ENCODE measurements around the gene TOMM70. TPM values are rescaled to one million over a fixed set of nuclear protein-coding genes. Genes with fewer than 3 reads are reported as not detected.
"Not testable (repeated sequence)": the region's sequence is repeated elsewhere in the genome, so short reads cannot be mapped to it uniquely, and the experiment has no call there.

TOMM70 gene
- 10 to 100 TPM; 32.9 to 35.4 TPM for total RNA-seq
- 43.3 TPM for polyA plus RNA-seq (ENCODE audit: insufficient read depth, low read depth, low replicate concordance)
- long read RNA-seq, donor 1, full-length matches to known transcripts, result 13 of 25 reads
- long read RNA-seq, donor 1, partial matches to known transcripts, result 12 of 25 reads
- long read RNA-seq, donor 1, other reads (novel, unspliced or antisense), result 0 of 25 reads
- long read RNA-seq, donor 2, full-length matches to known transcripts, result 5 of 13 reads
- long read RNA-seq, donor 2, partial matches to known transcripts, result 8 of 13 reads
- long read RNA-seq, donor 2, other reads (novel, unspliced or antisense), result 0 of 13 reads

DNA sequence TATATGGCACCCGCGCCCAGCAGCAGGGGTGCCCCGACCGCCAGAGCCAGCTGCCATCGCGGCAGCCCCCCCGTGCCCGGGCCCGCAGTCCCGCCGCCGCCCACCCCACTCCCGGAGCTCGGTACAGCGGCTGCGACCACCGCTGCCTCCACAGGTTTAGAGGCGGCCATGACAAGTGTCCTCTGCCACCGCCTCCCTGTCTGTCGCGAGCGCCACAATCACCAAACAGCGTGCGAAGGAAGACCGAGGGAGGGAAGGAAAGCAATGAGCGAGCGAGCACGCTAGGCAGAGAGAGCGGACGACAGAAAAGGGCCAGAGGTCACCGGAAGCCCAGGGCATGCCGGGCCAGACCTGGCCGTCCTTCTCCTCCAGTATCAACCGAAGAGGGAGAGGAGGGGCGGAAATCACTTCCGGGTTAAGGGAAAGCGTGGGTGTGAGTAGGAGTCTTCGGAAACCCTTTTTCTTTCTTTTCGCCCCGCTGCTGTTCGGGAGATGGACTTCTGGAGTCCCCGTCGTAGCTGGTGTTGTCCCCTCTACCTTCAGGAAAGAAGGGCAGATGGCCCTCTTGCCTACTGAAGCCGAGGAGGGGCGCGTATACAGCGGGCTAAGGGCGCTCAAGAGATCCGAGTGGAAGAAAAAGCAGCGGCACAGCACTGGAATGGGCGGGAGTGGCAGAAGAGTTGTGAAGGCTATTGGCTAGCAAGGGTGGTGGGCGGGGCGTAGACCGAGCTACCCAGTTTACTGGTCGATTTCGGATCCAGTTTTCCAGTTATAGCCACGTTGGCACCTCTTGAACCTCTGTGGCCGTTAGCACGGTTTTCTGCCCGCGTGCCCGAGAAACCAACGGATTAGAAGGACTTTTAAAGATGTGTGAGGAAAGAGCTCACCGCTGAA is at the start of gene TOMM70, which contains the start of gene LNP1:
Gene TOMM70 (minus strand): TSS at position 310 of the 894 bp plus-strand sequence. CDS start 140 bp downstream, at position 170.
Gene LNP1 (plus strand): TSS at position 760 of the 894 bp plus-strand sequence. CDS start 28,191 bp downstream, outside the sequence.
- peak within 1 kb of the TSS; percentile 87 to 94 for H3K4me3 ChIP-seq
- WGBS, 2 donors, result 1% methylated on average over 35 to 64 of the region's 64 CpGs
- H3K27me3 ChIP-seq, result no peaks in the 10 kb centered on the region
- H3K4me1 ChIP-seq, result peaks cover 19% of the 10 kb centered on the region
- TF ChIP-seq POLR2A (IDR thresholded peaks at IDR 0.05), result no peak
- TF ChIP-seq CTCF (IDR thresholded peaks at IDR 0.05), result peak in 1 of 3 experiments; percentile 7
- H3K36me3 ChIP-seq (ENCODE audit: low read depth, missing control alignments), result no peaks in the 10 kb centered on the region
- no peaks in the 10 kb centered on the region for H3K9me3 ChIP-seq
- peak; percentile 99 for DNase-seq
- intact Hi-C loops (cut with DNase I; ENCODE audit: low total_unique reads), result no loop called here
- H3K27ac ChIP-seq, result peak within 1 kb of the TSS; percentile 78 to 88

- Histone ChIP-seq H3K27ac (no peak overlapping the region), H3K36me3 (ENCODE audit: low read depth, missing control alignments) (no peaks in the 10 kb centered on the region), H3K4me1 (no peaks in the 10 kb centered on the region), H3K4me3 (no peak overlapping the region), H3K27me3 (no peaks in the 10 kb centered on the region), H3K9me3 (no peaks in the 10 kb centered on the region)
- TF ChIP-seq CTCF (IDR thresholded peaks at IDR 0.05), result no peak
- TF ChIP-seq POLR2A (IDR thresholded peaks at IDR 0.05), result no peak
- DNase-seq, result no peak
- 60 to 68% methylated on average over 2 of the region's 2 CpGs for WGBS, 2 donors
- intact Hi-C loops (cut with DNase I; ENCODE audit: low total_unique reads), result no loop called here
Observed at GRCh38 chr3:100449214-100449613, 48.3 kb upstream of the TOMM70 start.

DNA sequence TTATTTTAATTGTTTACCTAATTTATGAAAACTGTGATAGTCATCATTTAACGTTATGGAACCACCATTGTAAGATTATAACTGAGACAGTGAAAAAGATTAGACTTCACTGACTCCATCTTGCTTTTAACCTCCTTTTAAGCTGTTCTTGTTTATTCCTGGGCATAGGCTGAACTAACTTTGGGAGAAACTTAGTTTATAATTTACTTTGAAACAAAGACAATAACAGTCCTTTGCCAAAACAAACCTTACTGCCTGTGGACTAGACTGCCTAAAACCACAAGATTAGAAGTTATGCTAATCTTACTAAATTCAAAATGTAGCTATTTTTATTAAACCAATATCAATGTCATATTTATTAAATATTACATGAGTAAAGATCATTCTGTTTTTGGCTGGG is 47.2 kb upstream of the TOMM70 start:
- Histone ChIP-seq H3K27ac (no peak overlapping the region), H3K4me3 (no peak overlapping the region), H3K4me1 (no peaks in the 10 kb centered on the region), H3K9me3 (no peaks in the 10 kb centered on the region), H3K27me3 (no peaks in the 10 kb centered on the region), H3K36me3 (ENCODE audit: low read depth, missing control alignments) (no peaks in the 10 kb centered on the region)
- DNase-seq, result no peak
- WGBS, 2 donors, result 92 to 94% methylated on average over 1 of the region's 1 CpG
- intact Hi-C loops (cut with DNase I; ENCODE audit: low total_unique reads), result no loop called here
- TF ChIP-seq POLR2A (IDR thresholded peaks at IDR 0.05), result no peak
- TF ChIP-seq CTCF (IDR thresholded peaks at IDR 0.05), result no peak

- H3K9me3 ChIP-seq; DNase-seq; H3K4me1 ChIP-seq; H3K27ac ChIP-seq; H3K36me3 ChIP-seq (ENCODE audit: low read depth, missing control alignments); H3K4me3 ChIP-seq; H3K27me3 ChIP-seq; intact Hi-C loops (cut with DNase I; ENCODE audit: low total_unique reads): not testable (repeated sequence)
- 94 to 97% methylated on average over 3 of the region's 3 CpGs for whole genome bisulfite sequencing, 2 donors
Observed at GRCh38 chr3:100447067-100447466, 46.2 kb upstream of the TOMM70 start.

DNA sequence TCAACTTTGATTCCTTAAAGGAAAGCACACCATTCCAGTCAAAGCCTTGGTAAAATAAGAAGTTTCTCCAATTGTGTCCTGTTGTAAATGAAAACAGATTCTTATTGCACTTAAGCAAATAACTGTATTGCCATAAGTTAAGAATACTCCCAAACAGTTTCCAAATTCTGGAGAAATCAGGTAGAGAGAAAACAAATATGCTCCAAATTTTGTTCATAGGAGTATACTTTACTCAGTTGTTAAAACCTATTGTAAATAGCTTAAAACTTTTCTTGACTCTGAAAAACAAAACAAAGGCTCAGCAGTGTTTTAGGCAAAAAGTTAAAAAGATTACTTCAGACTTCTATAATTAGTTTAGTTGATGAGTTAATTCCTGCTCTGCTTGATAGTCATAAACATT is 42.8 kb upstream of the TOMM70 start:
- Histone ChIP-seq H3K27me3 (no peaks in the 10 kb centered on the region), H3K27ac (no peak overlapping the region), H3K4me1 (no peaks in the 10 kb centered on the region), H3K36me3 (ENCODE audit: low read depth, missing control alignments) (no peaks in the 10 kb centered on the region), H3K9me3 (no peaks in the 10 kb centered on the region), H3K4me3 (no peak overlapping the region)
- intact Hi-C loops (cut with DNase I; ENCODE audit: low total_unique reads), result no loop called here
- DNase-seq, result no peak
- TF ChIP-seq POLR2A (IDR thresholded peaks at IDR 0.05), result no peak
- TF ChIP-seq CTCF (IDR thresholded peaks at IDR 0.05), result no peak
